Transverse colon (tissue), 3 donors: ENCODE results near the gene MALT1.

Experiments
- EP300 ChIP-seq: sonication (generic); formaldehyde crosslinking; IDR thresholded peaks from one replicate; pipeline ENCODE4 v1.6.1; 2017; ENCODE audit warnings: antibody characterized with exemption, low read depth
- TF ChIP-seq, protein P1 (sequence below), 5 experiments: fragments of 200-600 bp in 3 of 5; fragments of 450-650 bp in 2 of 5; sonication (generic) in 3 of 5; IDR thresholded peaks; 1 replicate in 2 of 5; 2 replicates in 3 of 5; pipeline ENCODE4 v1.5.1; 2016 to 2017; ENCODE audit warnings: antibody characterized with exemption in 5 of 5, inconsistent platforms in 3 of 5, mild to moderate bottlenecking in 2 of 5, moderate library complexity in 1 of 5

DNA sequence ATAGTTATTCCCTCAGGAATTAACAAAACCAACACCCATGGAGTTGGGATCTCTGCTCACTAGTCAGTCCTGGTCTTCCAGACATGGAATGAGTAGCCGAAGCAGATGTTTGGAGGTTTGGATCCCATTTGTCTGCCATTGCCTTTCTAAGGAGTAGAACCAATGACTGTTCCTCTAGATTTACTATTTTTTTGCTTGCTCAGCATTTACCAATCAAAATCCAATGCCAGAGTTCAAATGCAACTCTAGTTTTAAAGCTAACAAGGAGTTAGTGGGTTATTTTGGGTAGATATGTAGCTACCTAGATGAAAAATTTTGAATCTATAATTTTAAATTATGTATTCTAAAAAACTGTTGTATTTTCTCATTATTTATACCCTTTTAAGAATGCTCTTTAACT is 62.6 kb downstream of the MALT1 start:
- TF ChIP-seq, protein P1, sequence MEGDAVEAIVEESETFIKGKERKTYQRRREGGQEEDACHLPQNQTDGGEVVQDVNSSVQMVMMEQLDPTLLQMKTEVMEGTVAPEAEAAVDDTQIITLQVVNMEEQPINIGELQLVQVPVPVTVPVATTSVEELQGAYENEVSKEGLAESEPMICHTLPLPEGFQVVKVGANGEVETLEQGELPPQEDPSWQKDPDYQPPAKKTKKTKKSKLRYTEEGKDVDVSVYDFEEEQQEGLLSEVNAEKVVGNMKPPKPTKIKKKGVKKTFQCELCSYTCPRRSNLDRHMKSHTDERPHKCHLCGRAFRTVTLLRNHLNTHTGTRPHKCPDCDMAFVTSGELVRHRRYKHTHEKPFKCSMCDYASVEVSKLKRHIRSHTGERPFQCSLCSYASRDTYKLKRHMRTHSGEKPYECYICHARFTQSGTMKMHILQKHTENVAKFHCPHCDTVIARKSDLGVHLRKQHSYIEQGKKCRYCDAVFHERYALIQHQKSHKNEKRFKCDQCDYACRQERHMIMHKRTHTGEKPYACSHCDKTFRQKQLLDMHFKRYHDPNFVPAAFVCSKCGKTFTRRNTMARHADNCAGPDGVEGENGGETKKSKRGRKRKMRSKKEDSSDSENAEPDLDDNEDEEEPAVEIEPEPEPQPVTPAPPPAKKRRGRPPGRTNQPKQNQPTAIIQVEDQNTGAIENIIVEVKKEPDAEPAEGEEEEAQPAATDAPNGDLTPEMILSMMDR (IDR thresholded peaks at IDR 0.05): no peak
- TF ChIP-seq EP300: no peak
